Adrenal gland (tissue), 5 donors: ENCODE results near the gene RELN.

Experiments used
- POLR2A ChIP-seq, 2 donors: fragments of 450-650 bp; IDR thresholded peaks; one replicate each; pipeline ENCODE4 v1.6.1; 2017; ENCODE audit warnings: antibody characterized with exemption in 2 of 2, mild to moderate bottlenecking in 2 of 2, moderate library complexity in 1 of 2
- TF ChIP-seq, protein P1 (sequence below), 6 experiments: fragments of 450-650 bp in 4 of 6; fragments of 200-600 bp in 2 of 6; sonication (generic) in 1 of 6; IDR thresholded peaks; 1 replicate in 5 of 6; 2 replicates in 1 of 6; pipeline versions ENCODE4 v1.5.1 to v1.8.0; 2016 to 2021; ENCODE audit warnings: antibody characterized with exemption in 6 of 6, mild to moderate bottlenecking in 2 of 6, moderate library complexity in 1 of 6
- donor health status: DM: no; HTN: no; CAD: no.

DNA sequence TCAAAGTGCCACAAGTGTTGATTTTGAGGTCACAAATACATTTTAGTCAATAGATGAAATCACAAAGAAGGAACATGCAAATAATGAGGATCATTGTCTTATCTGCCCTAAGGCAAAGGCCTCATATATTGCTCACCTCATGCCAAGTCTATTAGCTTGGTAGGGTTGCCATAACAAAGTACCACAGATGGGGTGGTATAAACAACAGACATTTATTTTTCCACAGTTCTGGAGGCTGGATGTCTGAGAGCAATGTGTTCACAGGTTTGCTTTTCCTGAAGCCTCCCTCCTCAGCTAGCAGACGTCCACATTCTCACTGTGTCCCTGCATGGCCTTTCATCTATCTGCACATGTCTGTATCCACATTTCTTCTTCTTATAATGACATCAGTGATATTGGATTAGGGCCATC, 59.6 kb downstream of the RELN start:
- TF ChIP-seq, protein P1, sequence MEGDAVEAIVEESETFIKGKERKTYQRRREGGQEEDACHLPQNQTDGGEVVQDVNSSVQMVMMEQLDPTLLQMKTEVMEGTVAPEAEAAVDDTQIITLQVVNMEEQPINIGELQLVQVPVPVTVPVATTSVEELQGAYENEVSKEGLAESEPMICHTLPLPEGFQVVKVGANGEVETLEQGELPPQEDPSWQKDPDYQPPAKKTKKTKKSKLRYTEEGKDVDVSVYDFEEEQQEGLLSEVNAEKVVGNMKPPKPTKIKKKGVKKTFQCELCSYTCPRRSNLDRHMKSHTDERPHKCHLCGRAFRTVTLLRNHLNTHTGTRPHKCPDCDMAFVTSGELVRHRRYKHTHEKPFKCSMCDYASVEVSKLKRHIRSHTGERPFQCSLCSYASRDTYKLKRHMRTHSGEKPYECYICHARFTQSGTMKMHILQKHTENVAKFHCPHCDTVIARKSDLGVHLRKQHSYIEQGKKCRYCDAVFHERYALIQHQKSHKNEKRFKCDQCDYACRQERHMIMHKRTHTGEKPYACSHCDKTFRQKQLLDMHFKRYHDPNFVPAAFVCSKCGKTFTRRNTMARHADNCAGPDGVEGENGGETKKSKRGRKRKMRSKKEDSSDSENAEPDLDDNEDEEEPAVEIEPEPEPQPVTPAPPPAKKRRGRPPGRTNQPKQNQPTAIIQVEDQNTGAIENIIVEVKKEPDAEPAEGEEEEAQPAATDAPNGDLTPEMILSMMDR (IDR thresholded peaks at IDR 0.05), result no peak
- TF ChIP-seq POLR2A (IDR thresholded peaks at IDR 0.05), result no peak
